ENCODE measurements around the gene GBP1.
"Not testable (repeated sequence)": the region's sequence is repeated elsewhere in the genome, so short reads cannot be mapped to it uniquely, and the experiment has no call there.

Gene GBP1

GRCh38 chr1:89046318-89047183 is 18.5 kb downstream of the GBP1 start:
- DNase-seq, H3K27ac Mint-ChIP-seq, H3K4me1 Mint-ChIP-seq, H3K4me3 Mint-ChIP-seq, H3K27me3 Mint-ChIP-seq: not testable (repeated sequence)
- peaks cover 14% of the 10 kb centered on the region for H3K9me3 Mint-ChIP-seq
- H3K36me3 Mint-ChIP-seq (ENCODE audit: low read depth), result peaks cover 30% of the 10 kb centered on the region
- peak; percentile 96 for ATAC-seq

DNA sequence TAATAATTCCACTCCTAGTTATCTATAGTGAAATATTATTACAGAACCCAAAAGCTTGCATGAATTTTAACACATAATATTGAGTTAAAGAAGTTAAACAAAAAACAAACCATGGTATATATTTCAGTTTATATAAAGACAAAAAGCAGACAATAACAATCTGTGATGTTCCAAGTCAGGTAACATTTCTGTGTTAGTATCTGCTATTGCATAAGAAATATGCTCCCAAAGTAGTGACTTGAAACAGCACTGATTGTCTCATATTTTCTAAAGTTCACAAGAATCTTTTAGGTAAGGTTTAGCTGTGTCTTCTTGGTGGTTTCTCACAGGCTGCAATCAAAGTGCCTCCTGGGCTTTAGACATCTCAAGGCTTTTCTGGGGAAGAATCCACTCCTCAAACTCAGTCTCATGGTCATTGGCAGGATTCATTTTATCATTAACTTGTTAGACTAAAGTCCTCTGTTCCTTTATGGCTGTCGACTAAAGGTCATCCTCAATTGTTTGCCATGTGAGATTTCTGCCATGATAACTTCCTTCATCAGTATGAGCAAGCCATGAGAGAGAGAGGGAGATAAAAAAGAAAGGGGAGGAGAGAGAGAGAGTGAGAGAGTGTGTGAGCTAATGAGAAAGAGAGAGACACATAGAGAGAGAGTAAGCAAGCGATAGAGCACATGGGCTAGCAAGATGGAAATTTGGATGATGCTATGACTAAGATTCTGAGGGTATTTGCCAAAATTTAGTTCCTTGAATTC is 19.9 kb downstream of the GBP1 start:
- Mint-ChIP-seq H3K9me3 (peaks cover 19% of the 10 kb centered on the region), H3K4me3 (no peak overlapping the region), H3K27ac (no peak overlapping the region), H3K27me3 (no peaks in the 10 kb centered on the region), H3K4me1 (peaks cover 20% of the 10 kb centered on the region), H3K36me3 (ENCODE audit: low read depth) (peaks cover 33% of the 10 kb centered on the region)
- no peak for ATAC-seq
- no peak for DNase-seq

- Mint-ChIP-seq H3K9me3 (peaks cover 21% of the 10 kb centered on the region), H3K4me1 (peaks cover 30% of the 10 kb centered on the region), H3K27me3 (no peaks in the 10 kb centered on the region), H3K27ac (no peak overlapping the region), H3K36me3 (ENCODE audit: low read depth) (peaks cover 27% of the 10 kb centered on the region), H3K4me3 (no peak overlapping the region)
- no peak for DNase-seq
- ATAC-seq, result no peak
Observed at GRCh38 chr1:89043940-89044339, 21.1 kb downstream of the GBP1 start.

GRCh38 chr1:89042491-89042890 is 22.5 kb downstream of the GBP1 start:
- Mint-ChIP-seq H3K36me3 (ENCODE audit: low read depth) (peaks cover 14% of the 10 kb centered on the region), H3K4me3 (no peak overlapping the region), H3K27me3 (no peaks in the 10 kb centered on the region), H3K27ac (no peak overlapping the region), H3K4me1 (peaks cover 33% of the 10 kb centered on the region), H3K9me3 (peaks cover 22% of the 10 kb centered on the region)
- ATAC-seq, result no peak
- no peak for DNase-seq

- Mint-ChIP-seq H3K4me1 (peaks cover 37% of the 10 kb centered on the region), H3K36me3 (ENCODE audit: low read depth) (peaks cover 14% of the 10 kb centered on the region), H3K27me3 (no peaks in the 10 kb centered on the region), H3K4me3 (peak overlapping the region; percentile 60), H3K9me3 (peaks cover 22% of the 10 kb centered on the region), H3K27ac (peak overlapping the region; percentile 80)
- ATAC-seq, result no peak
- DNase-seq, result no peak
Observed at GRCh38 chr1:89041721-89042120, 23.3 kb downstream of the GBP1 start.

GRCh38 chr1:89041119-89041641 is 23.8 kb downstream of the GBP1 start:
- peaks cover 22% of the 10 kb centered on the region for H3K9me3 Mint-ChIP-seq
- H3K4me1 Mint-ChIP-seq, result peaks cover 37% of the 10 kb centered on the region
- H3K36me3 Mint-ChIP-seq (ENCODE audit: low read depth), result peaks cover 14% of the 10 kb centered on the region
- H3K27ac Mint-ChIP-seq, result peak overlapping the region; percentile 82
- peak overlapping the region; percentile 60 for H3K4me3 Mint-ChIP-seq
- ATAC-seq (peak; percentile 89), DNase-seq (no peak)
- no peaks in the 10 kb centered on the region for H3K27me3 Mint-ChIP-seq

- H3K27ac Mint-ChIP-seq, result peak overlapping the region; percentile 82
- peaks cover 22% of the 10 kb centered on the region for H3K9me3 Mint-ChIP-seq
- H3K27me3 Mint-ChIP-seq, result no peaks in the 10 kb centered on the region
- peaks cover 14% of the 10 kb centered on the region for H3K36me3 Mint-ChIP-seq (ENCODE audit: low read depth)
- no peak for ATAC-seq
- DNase-seq, result no peak
- H3K4me3 Mint-ChIP-seq, result no peak overlapping the region
- H3K4me1 Mint-ChIP-seq, result peaks cover 39% of the 10 kb centered on the region
Observed at GRCh38 chr1:89040315-89040626, 24.7 kb downstream of the GBP1 start.

- no peak overlapping the region for H3K4me3 Mint-ChIP-seq
- H3K4me1 Mint-ChIP-seq, result peaks cover 59% of the 10 kb centered on the region
- no peak overlapping the region for H3K27ac Mint-ChIP-seq
- no peak for DNase-seq
- no peaks in the 10 kb centered on the region for H3K27me3 Mint-ChIP-seq
- H3K36me3 Mint-ChIP-seq (ENCODE audit: low read depth), result peaks cover 7% of the 10 kb centered on the region
- H3K9me3 Mint-ChIP-seq, result peaks cover 22% of the 10 kb centered on the region
- ATAC-seq, result no peak
Observed at GRCh38 chr1:89037186-89037585, 27.8 kb downstream of the GBP1 start.

DNA sequence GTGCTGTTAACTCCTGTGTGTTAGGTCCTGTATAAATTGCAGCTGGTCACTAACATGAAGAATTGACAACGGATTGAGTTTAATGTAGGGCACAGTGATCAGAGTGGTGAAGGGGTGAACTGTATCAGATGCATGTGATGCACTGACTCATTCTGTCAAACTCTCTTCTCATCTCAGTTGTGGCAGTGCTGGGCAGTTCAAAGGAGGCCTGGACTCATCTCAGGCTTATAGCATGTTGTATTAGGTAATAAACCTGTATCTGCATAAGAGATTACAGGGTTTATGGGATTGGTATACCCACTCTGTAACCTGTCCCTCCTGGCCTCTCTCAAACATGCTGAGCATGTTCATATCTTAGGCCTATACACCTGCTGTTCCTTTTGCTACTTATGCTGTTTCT is 29.9 kb downstream of the GBP1 start:
- DNase-seq (no peak), ATAC-seq (peak; percentile 52)
- Mint-ChIP-seq H3K9me3 (peaks cover 27% of the 10 kb centered on the region), H3K27me3 (no peaks in the 10 kb centered on the region), H3K27ac (no peak overlapping the region), H3K4me1 (peaks cover 40% of the 10 kb centered on the region), H3K4me3 (no peak overlapping the region), H3K36me3 (ENCODE audit: low read depth) (peaks cover 7% of the 10 kb centered on the region)

- H3K4me1 Mint-ChIP-seq, result peaks cover 39% of the 10 kb centered on the region
- not testable (repeated sequence) for H3K4me3 Mint-ChIP-seq; H3K27ac Mint-ChIP-seq; H3K27me3 Mint-ChIP-seq; H3K36me3 Mint-ChIP-seq (ENCODE audit: low read depth); DNase-seq; ATAC-seq
- H3K9me3 Mint-ChIP-seq, result peaks cover 25% of the 10 kb centered on the region
Observed at GRCh38 chr1:89034004-89034403, 31.0 kb downstream of the GBP1 start.

- not testable (repeated sequence) for ATAC-seq, H3K27me3 Mint-ChIP-seq, DNase-seq, H3K27ac Mint-ChIP-seq, H3K4me3 Mint-ChIP-seq
- H3K36me3 Mint-ChIP-seq (ENCODE audit: low read depth), result peaks cover 13% of the 10 kb centered on the region
- peaks cover 36% of the 10 kb centered on the region for H3K4me1 Mint-ChIP-seq
- H3K9me3 Mint-ChIP-seq, result peaks cover 43% of the 10 kb centered on the region
Observed at GRCh38 chr1:89029051-89029450, 36.0 kb downstream of the GBP1 start.

- H3K36me3 Mint-ChIP-seq (ENCODE audit: low read depth), result peaks cover 13% of the 10 kb centered on the region
- H3K27ac Mint-ChIP-seq, result no peak overlapping the region
- ATAC-seq (peak; percentile 59), DNase-seq (no peak)
- H3K4me3 Mint-ChIP-seq, result no peak overlapping the region
- H3K9me3 Mint-ChIP-seq, result peaks cover 25% of the 10 kb centered on the region
- no peaks in the 10 kb centered on the region for H3K27me3 Mint-ChIP-seq
- peaks cover 45% of the 10 kb centered on the region for H3K4me1 Mint-ChIP-seq
Observed at GRCh38 chr1:89025928-89026327, 39.1 kb downstream of the GBP1 start.

DNA sequence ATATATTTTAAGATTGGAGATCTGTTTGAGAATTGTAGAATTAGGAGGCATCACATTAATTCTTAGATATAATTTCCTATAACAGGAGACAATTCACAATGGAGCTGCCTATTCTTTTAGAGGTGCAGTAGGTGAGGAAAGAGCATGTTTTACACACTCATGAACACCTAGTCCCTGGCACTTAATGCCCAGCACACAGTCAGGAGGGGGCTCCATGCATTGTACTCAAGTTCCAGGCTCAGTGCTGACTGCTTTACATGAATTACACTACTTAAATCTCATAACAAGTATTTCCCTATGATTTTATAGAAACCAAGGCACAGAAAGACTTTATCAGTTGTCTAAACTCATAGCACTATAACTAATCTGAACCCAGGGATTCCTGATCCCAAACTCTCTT is 42.0 kb downstream of the GBP1 start:
- H3K4me3 Mint-ChIP-seq, result peak overlapping the region; percentile 88
- peak overlapping the region; percentile 91 for H3K27ac Mint-ChIP-seq
- peak; percentile 36 for ATAC-seq
- no peak for DNase-seq
- peaks cover 52% of the 10 kb centered on the region for H3K4me1 Mint-ChIP-seq
- H3K9me3 Mint-ChIP-seq, result peaks cover 19% of the 10 kb centered on the region
- peaks cover 22% of the 10 kb centered on the region for H3K36me3 Mint-ChIP-seq (ENCODE audit: low read depth)
- H3K27me3 Mint-ChIP-seq, result no peaks in the 10 kb centered on the region

GRCh38 chr1:89022167-89022959 is 42.6 kb downstream of the GBP1 start, which contains the start of gene GBP3:
Gene GBP3, minus strand, starts transcription at chr1:89022866. Its CDS starts 2,145 bp downstream, at chr1:89020721.
- ATAC-seq, result peak; percentile 80
- Mint-ChIP-seq H3K4me3 (peak within 1 kb of the TSS; percentile 88), H3K27me3 (no peaks in the 10 kb centered on the region), H3K4me1 (peaks cover 56% of the 10 kb centered on the region), H3K9me3 (peaks cover 19% of the 10 kb centered on the region), H3K36me3 (ENCODE audit: low read depth) (peaks cover 23% of the 10 kb centered on the region), H3K27ac (peak within 1 kb of the TSS; percentile 91)
- no peak for DNase-seq

Measured in activated naive CD8-positive, alpha-beta T cell treated with anti-CD3 and anti-CD28 coated beads, Interleukin-2, amount 50 U/mL, for 24 hours (primary cell).